Measurements from ENCODE around the gene RPS6KA6. TPM values are rescaled to one million over a fixed set of nuclear protein-coding genes. Genes with fewer than 3 reads are reported as not detected.

The RPS6KA6 gene
- total RNA-seq, 4 donors from 2014 or later = 0.05 to 0.40 (median 0.20) TPM

DNA sequence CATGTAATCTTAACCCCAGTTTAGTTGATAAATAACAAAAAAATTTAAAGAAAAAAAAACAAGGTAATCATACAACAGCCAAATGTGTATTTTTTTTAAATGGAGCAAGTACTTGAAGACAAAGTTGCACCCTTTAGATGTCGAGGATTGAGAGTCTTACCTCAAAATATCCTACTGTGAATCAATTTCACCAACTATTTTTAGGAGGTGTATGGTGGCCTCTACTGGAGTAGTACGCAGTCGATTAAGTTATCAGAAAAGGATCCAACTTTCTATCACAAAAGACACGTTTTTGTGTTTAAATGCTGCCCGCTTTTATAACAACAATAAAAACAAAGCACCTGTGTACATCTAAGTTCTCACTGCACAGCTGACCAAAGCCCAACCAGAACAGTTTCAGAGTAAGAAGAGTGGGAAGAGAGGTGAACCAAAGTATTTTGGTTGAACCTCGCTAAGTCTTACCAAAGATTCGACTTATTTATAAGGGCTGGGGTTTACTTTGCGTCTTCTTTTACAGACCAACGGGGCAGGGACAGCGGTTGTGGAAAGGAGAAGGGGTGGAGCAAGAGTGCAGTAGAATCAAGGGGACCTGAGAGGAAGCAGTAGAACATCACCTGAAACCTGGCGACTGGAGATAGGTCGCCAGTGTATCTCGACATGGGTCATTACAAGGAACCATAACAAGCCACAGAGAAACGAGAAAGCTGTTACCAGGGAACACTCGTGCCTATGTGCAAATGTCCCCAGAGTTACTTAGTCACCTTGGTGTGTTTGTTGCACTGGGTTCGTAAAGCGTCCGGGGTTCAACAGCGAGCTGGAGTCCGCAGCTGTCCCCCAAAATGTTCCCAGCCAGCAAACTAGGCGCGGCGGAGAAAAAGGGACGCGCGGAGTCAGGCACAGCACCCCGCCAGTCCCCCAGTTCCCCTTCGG is 1.1 kb downstream of the RPS6KA6 start:
- in situ Hi-C loops (cut with MboI; ENCODE audit: low sequenced_read_pairs in 4 of 4) (no loop called here), intact Hi-C loops (cut with DNase I; ENCODE audit: low total_unique reads) (no loop called here)
- TF ChIP-seq POLR2A (IDR thresholded peaks at IDR 0.05) (no peak), CTCF (IDR thresholded peaks at IDR 0.05 in 4 of 5, conservative IDR thresholded peaks at IDR 0.05 in 1 of 5) (no peak)
- ATAC-seq = no peak
- no peaks in the 10 kb centered on the region for H3K9me3 ChIP-seq
- peak overlapping the region; percentile 43 to 55 (median 46) for H3K4me3 ChIP-seq
- no peak for DNase-seq
- peaks cover 0 to 16% (median 5%) of the 10 kb centered on the region in 3 donors for H3K27me3 ChIP-seq
- H3K36me3 ChIP-seq = no peaks in the 10 kb centered on the region
- no peaks in the 10 kb centered on the region for H3K4me1 ChIP-seq
- H3K27ac ChIP-seq = no peak overlapping the region

DNA sequence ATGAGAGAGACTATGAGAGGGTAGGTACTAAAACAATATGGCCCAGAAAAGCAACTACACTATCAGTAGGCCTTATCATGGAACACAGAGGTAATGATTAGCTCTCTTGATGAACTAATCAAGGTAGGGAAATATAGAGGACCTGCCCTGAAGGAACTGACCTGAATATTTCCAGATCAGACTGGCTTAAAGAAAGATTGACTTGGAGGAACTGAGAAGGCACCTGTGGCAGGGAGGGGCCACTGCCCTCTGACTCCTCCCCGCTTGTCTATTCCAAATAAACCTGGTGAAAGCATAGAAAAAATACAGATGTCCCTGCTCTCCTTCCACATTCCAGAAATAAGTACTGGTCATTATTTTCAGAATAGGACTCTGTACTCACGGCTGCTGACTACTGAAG is 5.5 kb downstream of the RPS6KA6 start:
- Histone ChIP-seq H3K4me3 (no peak overlapping the region), H3K4me1 (no peaks in the 10 kb centered on the region), H3K9me3 (no peaks in the 10 kb centered on the region), H3K36me3 (no peaks in the 10 kb centered on the region), H3K27me3 (peaks cover 0 to 16% (median 5%) of the 10 kb centered on the region in 3 donors), H3K27ac (no peak overlapping the region)
- DNase-seq (no peak), ATAC-seq (no peak)
- intact Hi-C loops (cut with DNase I; ENCODE audit: low total_unique reads) = no loop called here
- no peak for TF ChIP-seq CTCF (IDR thresholded peaks at IDR 0.05 in 4 of 5, conservative IDR thresholded peaks at IDR 0.05 in 1 of 5)
- TF ChIP-seq POLR2A (IDR thresholded peaks at IDR 0.05) = no peak
- in situ Hi-C loops (cut with MboI; ENCODE audit: low sequenced_read_pairs in 4 of 4) = no loop called here

- no peak for ATAC-seq
- Histone ChIP-seq H3K9me3 (no peaks in the 10 kb centered on the region), H3K4me1 (no peaks in the 10 kb centered on the region), H3K36me3 (no peaks in the 10 kb centered on the region), H3K4me3 (no peak overlapping the region), H3K27me3 (no peaks in the 10 kb centered on the region), H3K27ac (no peak overlapping the region)
- TF ChIP-seq POLR2A (IDR thresholded peaks at IDR 0.05) = no peak
- TF ChIP-seq CTCF (IDR thresholded peaks at IDR 0.05 in 4 of 5, conservative IDR thresholded peaks at IDR 0.05 in 1 of 5) = no peak
- DNase-seq = no peak
- intact Hi-C loops (cut with DNase I; ENCODE audit: low total_unique reads) (no loop called here), in situ Hi-C loops (cut with MboI; ENCODE audit: low sequenced_read_pairs in 4 of 4) (no loop called here)
These were observed 12.0 kb downstream of the RPS6KA6 start for GRCh38 chrX:84175958-84176357.

DNA sequence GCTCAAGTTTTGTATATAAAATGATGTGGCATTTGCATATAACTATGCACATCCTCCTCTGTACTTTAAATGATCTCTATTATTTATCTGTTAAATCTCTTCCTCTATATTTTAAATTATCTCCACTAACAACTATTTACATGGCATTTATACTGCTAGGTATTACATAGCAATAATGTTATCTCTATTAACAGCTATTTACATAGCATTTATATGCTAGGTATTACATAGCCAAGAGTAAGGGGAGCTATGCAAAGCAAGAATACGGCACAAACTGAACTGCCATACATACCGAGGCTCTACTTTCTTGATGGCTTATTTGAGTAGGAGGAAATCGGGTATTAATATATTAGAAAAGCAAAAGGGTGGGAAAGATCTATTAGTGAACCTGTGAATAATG is 12.7 kb downstream of the RPS6KA6 start:
- H3K36me3 ChIP-seq = no peaks in the 10 kb centered on the region
- no peak for TF ChIP-seq CTCF (IDR thresholded peaks at IDR 0.05 in 4 of 5, conservative IDR thresholded peaks at IDR 0.05 in 1 of 5)
- no peak for TF ChIP-seq POLR2A (IDR thresholded peaks at IDR 0.05)
- no peaks in the 10 kb centered on the region for H3K9me3 ChIP-seq
- no peak overlapping the region for H3K4me3 ChIP-seq
- intact Hi-C loops (cut with DNase I; ENCODE audit: low total_unique reads) (no loop called here), in situ Hi-C loops (cut with MboI; ENCODE audit: low sequenced_read_pairs in 4 of 4) (no loop called here)
- H3K4me1 ChIP-seq = no peaks in the 10 kb centered on the region
- ATAC-seq = no peak
- H3K27me3 ChIP-seq = no peaks in the 10 kb centered on the region
- no peak for DNase-seq
- no peak overlapping the region for H3K27ac ChIP-seq

Data from gastrocnemius medialis (tissue), 4 donors.